ENCODE results near the gene EXOC4. TPM values are rescaled to one million over a fixed set of nuclear protein-coding genes. Genes with fewer than 3 reads are reported as not detected.

EXOC4 gene
- total RNA-seq, 2 experiments from 2014 or later: 58.0 to 59.9 TPM

GRCh38 chr7:134044682-134045081 lies 791.8 kb downstream of the EXOC4 start:
- POLR2A ChIA-PET: no interaction called here
- H3K27ac Mint-ChIP-seq: no peak overlapping the region
- CTCF ChIA-PET: no interaction called here
- H3K36me3 Mint-ChIP-seq (ENCODE audit: low read depth): peaks cover 23% of the 10 kb centered on the region
- H3K4me3 Mint-ChIP-seq: no peak overlapping the region
- H3K27me3 Mint-ChIP-seq: no peaks in the 10 kb centered on the region
- no peaks in the 10 kb centered on the region for H3K4me1 Mint-ChIP-seq (ENCODE audit: low read depth)
- H3K36me3 ChIP-seq (ENCODE audit: insufficient read depth, low read length): no peaks in the 10 kb centered on the region
- no peak overlapping the region for H3K27ac ChIP-seq (ENCODE audit: low read depth in 1 of 2, low read length in 2 of 2)
- DNase-seq (no peak), ATAC-seq (ENCODE audit: poor library complexity) (no peak)
- no peaks in the 10 kb centered on the region for H3K27me3 ChIP-seq (ENCODE audit: control insufficient read depth in 1 of 2, insufficient read depth in 2 of 2, low read length in 2 of 2)
- no peaks in the 10 kb centered on the region for H3K4me1 ChIP-seq (ENCODE audit: insufficient read depth, low read length)
- H3K4me3 ChIP-seq (ENCODE audit: low read length): no peak overlapping the region
- H3K9me3 Mint-ChIP-seq: no peaks in the 10 kb centered on the region
- peaks cover 0 to 5% of the 10 kb centered on the region in 2 experiments for H3K9me3 ChIP-seq (ENCODE audit: control insufficient read depth in 1 of 2, insufficient read depth in 1 of 2, low read length in 2 of 2)
- TF ChIP-seq CTCF (IDR thresholded peaks at IDR 0.05): no peak
- intact Hi-C loops (cut with DNase I, micrococcal nuclease): no loop called here

GRCh38 chr7:134045716-134046115 lies 792.8 kb downstream of the EXOC4 start:
- Histone ChIP-seq H3K4me1 (ENCODE audit: insufficient read depth, low read length) (no peaks in the 10 kb centered on the region), H3K27me3 (ENCODE audit: control insufficient read depth in 1 of 2, insufficient read depth in 2 of 2, low read length in 2 of 2) (no peaks in the 10 kb centered on the region), H3K27ac (ENCODE audit: low read depth in 1 of 2, low read length in 2 of 2) (no peak overlapping the region), H3K4me3 (ENCODE audit: low read length) (no peak overlapping the region), H3K36me3 (ENCODE audit: insufficient read depth, low read length) (no peaks in the 10 kb centered on the region), H3K9me3 (ENCODE audit: control insufficient read depth in 1 of 2, insufficient read depth in 1 of 2, low read length in 2 of 2) (peaks cover 0 to 5% of the 10 kb centered on the region in 2 experiments)
- peaks cover 24% of the 10 kb centered on the region for H3K36me3 Mint-ChIP-seq (ENCODE audit: low read depth)
- no peaks in the 10 kb centered on the region for H3K27me3 Mint-ChIP-seq
- DNase-seq (no peak), ATAC-seq (ENCODE audit: poor library complexity) (no peak)
- no peak overlapping the region for H3K27ac Mint-ChIP-seq
- H3K4me3 Mint-ChIP-seq: no peak overlapping the region
- ChIA-PET CTCF (no interaction called here), POLR2A (no interaction called here)
- H3K9me3 Mint-ChIP-seq: no peaks in the 10 kb centered on the region
- no peak for TF ChIP-seq CTCF (IDR thresholded peaks at IDR 0.05)
- H3K4me1 Mint-ChIP-seq (ENCODE audit: low read depth): no peaks in the 10 kb centered on the region
- intact Hi-C loops (cut with DNase I, micrococcal nuclease): no loop called here

- no peak for ATAC-seq (ENCODE audit: poor library complexity)
- Histone ChIP-seq H3K4me3 (ENCODE audit: low read length) (no peak overlapping the region), H3K9me3 (ENCODE audit: control insufficient read depth in 1 of 2, insufficient read depth in 1 of 2, low read length in 2 of 2) (peaks cover 0 to 5% of the 10 kb centered on the region in 2 experiments), H3K36me3 (ENCODE audit: insufficient read depth, low read length) (no peaks in the 10 kb centered on the region), H3K27ac (ENCODE audit: low read depth in 1 of 2, low read length in 2 of 2) (no peak overlapping the region), H3K4me1 (ENCODE audit: insufficient read depth, low read length) (no peaks in the 10 kb centered on the region), H3K27me3 (ENCODE audit: control insufficient read depth in 1 of 2, insufficient read depth in 2 of 2, low read length in 2 of 2) (no peaks in the 10 kb centered on the region)
- ChIA-PET CTCF (no interaction called here), POLR2A (no interaction called here)
- Mint-ChIP-seq H3K9me3 (no peaks in the 10 kb centered on the region), H3K27ac (no peak overlapping the region), H3K27me3 (no peaks in the 10 kb centered on the region), H3K4me1 (ENCODE audit: low read depth) (no peaks in the 10 kb centered on the region), H3K36me3 (ENCODE audit: low read depth) (peaks cover 24% of the 10 kb centered on the region), H3K4me3 (no peak overlapping the region)
- TF ChIP-seq CTCF (IDR thresholded peaks at IDR 0.05): no peak
- intact Hi-C loops (cut with DNase I, micrococcal nuclease): no loop called here
- DNase-seq: no peak
These were observed 793.8 kb downstream of the EXOC4 start for GRCh38 chr7:134046594-134047128.
